Sigmoid colon (tissue), 7 donors: ENCODE data around the gene CCDC177. TPM values are rescaled to one million over a fixed set of nuclear protein-coding genes. Genes with fewer than 3 reads are reported as not detected.

Experiments
- DNase-seq: peaks from one replicate; pipeline ENCODE4 v3.0.0-alpha.2; 2019
- H3K27ac ChIP-seq, 4 donors: fragments of 200-600 bp; sonication (generic); one replicate each; pipeline ENCODE4 v1.5.1; 2016 to 2019; ENCODE audit warnings: mild to moderate bottlenecking in 1 of 4
- H3K27me3 ChIP-seq, 3 donors: fragments of 200-600 bp; sonication (generic); one replicate each; pipeline ENCODE4 v1.5.1; 2019; ENCODE audit warnings: mild to moderate bottlenecking in 1 of 3
- H3K36me3 ChIP-seq, 4 donors: fragments of 200-600 bp; sonication (generic); one replicate each; pipeline ENCODE4 v1.5.1; 2016 to 2019
- H3K4me1 ChIP-seq, 4 donors: fragments of 200-600 bp; sonication (generic); one replicate each; pipeline ENCODE4 v1.5.1; 2017 to 2019
- H3K4me3 ChIP-seq, 4 donors: fragments of 200-600 bp; sonication (generic); one replicate each; pipeline ENCODE4 v1.5.1; 2017 to 2019; ENCODE audit warnings: mild to moderate bottlenecking in 2 of 4, moderate library complexity in 1 of 4
- H3K9me3 ChIP-seq, 4 donors: fragments of 200-600 bp in 3 of 4; sonication (generic) in 3 of 4; one replicate each; pipeline versions ENCODE4 v1.5.1 to v1.6.1; 2013 to 2019
- CTCF ChIP-seq, 4 experiments: fragments of 450-650 bp in 3 of 4; fragments of 200-600 bp in 1 of 4; IDR thresholded peaks; one replicate each; pipeline ENCODE4 v1.5.1; 2016 to 2019; ENCODE audit warnings: antibody characterized with exemption in 4 of 4, mild to moderate bottlenecking in 3 of 4, moderate library complexity in 2 of 4
- EP300 ChIP-seq, 4 donors: sonication (generic); formaldehyde crosslinking; IDR thresholded peaks; one replicate each; pipeline ENCODE4 v1.6.1; 2017; ENCODE audit warnings: antibody characterized with exemption in 4 of 4
- POLR2A ChIP-seq, 2 donors: fragments of 450-650 bp; IDR thresholded peaks; one replicate each; pipeline ENCODE4 v1.6.1; 2016; ENCODE audit warnings: antibody characterized with exemption in 2 of 2, mild to moderate bottlenecking in 2 of 2, moderate library complexity in 2 of 2
- POLR2AphosphoS5 ChIP-seq, 4 donors: sonication (generic); formaldehyde crosslinking; IDR thresholded peaks; one replicate each; pipeline ENCODE4 v1.6.1; 2017; ENCODE audit warnings: antibody characterized with exemption in 4 of 4
- WGBS, 2 donors: extraction: QIAGEN DNeasy Blood & Tissue Kit; methylation state at CpG; one replicate each; pipeline ENCODE4 v1.1.7; 2013; 5-methylcytosine and 5-hydroxymethylcytosine counted together
- intact Hi-C: fragments of 100-400 bp; cut with DNase I; formaldehyde crosslinking; loops from one replicate; pipeline ENCODE4 v1.15.1; 2023
- polyA plus RNA-seq, 3 donors: library from polyadenylated mRNA; stranded (reverse); fragments of 200-250 nt; gene quantifications; one replicate each; pipeline ENCODE4 v1.2.3, GENCODE V29; 2013
- total RNA-seq, 4 donors: library from RNA; depleted of rRNA; stranded (reverse); fragments of >200 nt; gene quantifications; one replicate each; pipeline ENCODE4 v1.1.0, GENCODE V29; 2016
- donor health status: healthy with polysubstance abuse.
- donor health status: Bipolar disorder and iron deficiency.
- donor health status: healthy.

Gene CCDC177
- total and polyA plus RNA-seq, 7 donors, result not detected

GRCh38 chr14:69619012-69619411, 44.3 kb upstream of the CCDC177 start:
- DNase-seq, result no peak
- no peaks in the 10 kb centered on the region for H3K9me3 ChIP-seq
- no peaks in the 10 kb centered on the region for H3K27me3 ChIP-seq
- peak overlapping the region; percentile 30 to 100 (median 98) for H3K27ac ChIP-seq
- intact Hi-C loops, result loop anchor here (5.0 kb wide), 1 partner anchor 48 kb away; no protein-coding TSS in a partner anchor
- no peak for TF ChIP-seq EP300 (IDR thresholded peaks at IDR 0.05)
- TF ChIP-seq POLR2AphosphoS5 (IDR thresholded peaks at IDR 0.05), result no peak
- no peak for TF ChIP-seq POLR2A (IDR thresholded peaks at IDR 0.05)
- TF ChIP-seq CTCF (IDR thresholded peaks at IDR 0.05), result no peak
- WGBS, 2 donors, result 72 to 82% methylated on average over 4 of the region's 4 CpGs
- peaks cover 0 to 94% (median 76%) of the 10 kb centered on the region in 4 donors for H3K4me1 ChIP-seq
- no peaks in the 10 kb centered on the region for H3K36me3 ChIP-seq
- no peak overlapping the region for H3K4me3 ChIP-seq

- 40 to 85% methylated on average over 1 of the region's 1 CpG for WGBS, 2 donors
- peak overlapping the region; percentile 28 to 100 (median 98) for H3K27ac ChIP-seq
- DNase-seq, result no peak
These were observed 43.1 kb upstream of the CCDC177 start for GRCh38 chr14:69617796-69618195.

GRCh38 chr14:69616408-69616773, 41.7 kb upstream of the CCDC177 start:
- intact Hi-C loops, result loop anchor here (5.0 kb wide), 1 partner anchor 51 kb away; no protein-coding TSS in a partner anchor
- 21 to 34% methylated on average over 1 of the region's 1 CpG for WGBS, 2 donors
- no peaks in the 10 kb centered on the region for H3K9me3 ChIP-seq
- H3K27ac ChIP-seq, result peak overlapping the region; percentile 97 to 100 (median 98)
- DNase-seq, result no peak
- peaks cover 0 to 88% (median 84%) of the 10 kb centered on the region in 4 donors for H3K4me1 ChIP-seq
- no peaks in the 10 kb centered on the region for H3K27me3 ChIP-seq
- no peaks in the 10 kb centered on the region for H3K36me3 ChIP-seq
- H3K4me3 ChIP-seq, result peak overlapping the region in 3 of 4 donors; percentile 13 to 37 (median 34)
- no peak for TF ChIP-seq EP300 (IDR thresholded peaks at IDR 0.05)
- TF ChIP-seq CTCF (IDR thresholded peaks at IDR 0.05), result no peak
- no peak for TF ChIP-seq POLR2AphosphoS5 (IDR thresholded peaks at IDR 0.05)
- no peak for TF ChIP-seq POLR2A (IDR thresholded peaks at IDR 0.05)

More at GRCh38 chr14:69617796-69618195, 43.1 kb upstream of the CCDC177 start:
- no peaks in the 10 kb centered on the region for H3K9me3 ChIP-seq
- intact Hi-C loops, result loop anchor here (5.0 kb wide), 1 partner anchor 50 kb away; no protein-coding TSS in a partner anchor
- H3K27me3 ChIP-seq, result no peaks in the 10 kb centered on the region
- TF ChIP-seq POLR2AphosphoS5 (IDR thresholded peaks at IDR 0.05) (no peak), POLR2A (IDR thresholded peaks at IDR 0.05) (no peak), EP300 (IDR thresholded peaks at IDR 0.05) (no peak), CTCF (IDR thresholded peaks at IDR 0.05) (no peak)
- H3K4me3 ChIP-seq, result no peak overlapping the region
- H3K4me1 ChIP-seq, result peaks cover 0 to 96% (median 88%) of the 10 kb centered on the region in 4 donors
- H3K36me3 ChIP-seq, result no peaks in the 10 kb centered on the region

GRCh38 chr14:69615496-69616407, 41.1 kb upstream of the CCDC177 start:
- Histone ChIP-seq H3K36me3 (no peaks in the 10 kb centered on the region), H3K4me1 (peaks cover 0 to 84% (median 80%) of the 10 kb centered on the region in 4 donors), H3K27ac (peak overlapping the region; percentile 97 to 100 (median 98)), H3K9me3 (no peaks in the 10 kb centered on the region), H3K27me3 (no peaks in the 10 kb centered on the region), H3K4me3 (peak overlapping the region in 3 of 4 donors; percentile 13 to 37 (median 34))
- peak; percentile 6 to 61 (median 40) for TF ChIP-seq POLR2AphosphoS5 (IDR thresholded peaks at IDR 0.05)
- no peak for TF ChIP-seq POLR2A (IDR thresholded peaks at IDR 0.05)
- 16 to 22% methylated on average over 9 of the region's 9 CpGs for WGBS, 2 donors
- peak; percentile 86 for DNase-seq
- intact Hi-C loops, result loop anchor here (5.0 kb wide), 1 partner anchor 52 kb away; no protein-coding TSS in a partner anchor

- H3K36me3 ChIP-seq, result no peaks in the 10 kb centered on the region
- DNase-seq, result no peak
- intact Hi-C loops, result loop anchor here (5.0 kb wide), 1 partner anchor 52 kb away; no protein-coding TSS in a partner anchor
- peak overlapping the region in 2 of 4 donors; percentile 34 to 37 for H3K4me3 ChIP-seq
- peaks cover 0 to 85% (median 81%) of the 10 kb centered on the region in 4 donors for H3K4me1 ChIP-seq
- no peak for TF ChIP-seq CTCF (IDR thresholded peaks at IDR 0.05)
- TF ChIP-seq POLR2A (IDR thresholded peaks at IDR 0.05), result no peak
- no peak for TF ChIP-seq EP300 (IDR thresholded peaks at IDR 0.05)
- no peak for TF ChIP-seq POLR2AphosphoS5 (IDR thresholded peaks at IDR 0.05)
- 56 to 69% methylated on average over 5 of the region's 5 CpGs for WGBS, 2 donors
- H3K27ac ChIP-seq, result peak overlapping the region; percentile 97 to 100 (median 98)
- H3K9me3 ChIP-seq, result no peaks in the 10 kb centered on the region
- no peaks in the 10 kb centered on the region for H3K27me3 ChIP-seq
These were observed 40.4 kb upstream of the CCDC177 start for GRCh38 chr14:69615121-69615495.
